ENCODE results near the gene PCDHA3. TPM values are rescaled to one million over a fixed set of nuclear protein-coding genes. Genes with fewer than 3 reads are reported as not detected.
"Not testable (repeated sequence)": the region's sequence is repeated elsewhere in the genome, so short reads cannot be mapped to it uniquely, and the experiment has no call there.

The PCDHA3 gene
- total RNA-seq, 1 donor from 2014 or later = 0.31 TPM

DNA sequence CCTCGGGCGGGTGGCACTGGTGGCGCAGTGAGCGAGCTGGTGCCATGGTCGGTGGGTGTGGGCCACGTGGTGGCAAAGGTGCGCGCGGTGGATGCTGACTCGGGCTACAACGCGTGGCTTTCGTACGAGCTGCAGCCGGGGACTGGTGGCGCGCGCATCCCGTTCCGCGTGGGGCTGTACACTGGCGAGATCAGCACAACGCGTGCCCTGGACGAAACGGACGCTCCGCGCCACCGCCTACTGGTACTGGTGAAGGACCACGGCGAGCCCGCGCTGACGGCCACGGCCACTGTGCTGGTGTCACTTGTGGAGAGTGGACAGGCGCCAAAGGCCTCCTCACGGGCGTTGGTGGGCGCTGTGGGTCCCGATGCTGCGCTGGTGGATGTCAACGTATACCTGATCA lies 8.0 kb downstream of the PCDHA3 start:
- Mint-ChIP-seq H3K4me1 (peaks cover 10% of the 10 kb centered on the region), H3K9me3 (peaks cover 42% of the 10 kb centered on the region), H3K4me3 (no peak overlapping the region), H3K27ac (no peak overlapping the region), H3K36me3 (peaks cover 55% of the 10 kb centered on the region), H3K27me3 (ENCODE audit: low read depth) (no peaks in the 10 kb centered on the region)
- TF ChIP-seq, protein P1, sequence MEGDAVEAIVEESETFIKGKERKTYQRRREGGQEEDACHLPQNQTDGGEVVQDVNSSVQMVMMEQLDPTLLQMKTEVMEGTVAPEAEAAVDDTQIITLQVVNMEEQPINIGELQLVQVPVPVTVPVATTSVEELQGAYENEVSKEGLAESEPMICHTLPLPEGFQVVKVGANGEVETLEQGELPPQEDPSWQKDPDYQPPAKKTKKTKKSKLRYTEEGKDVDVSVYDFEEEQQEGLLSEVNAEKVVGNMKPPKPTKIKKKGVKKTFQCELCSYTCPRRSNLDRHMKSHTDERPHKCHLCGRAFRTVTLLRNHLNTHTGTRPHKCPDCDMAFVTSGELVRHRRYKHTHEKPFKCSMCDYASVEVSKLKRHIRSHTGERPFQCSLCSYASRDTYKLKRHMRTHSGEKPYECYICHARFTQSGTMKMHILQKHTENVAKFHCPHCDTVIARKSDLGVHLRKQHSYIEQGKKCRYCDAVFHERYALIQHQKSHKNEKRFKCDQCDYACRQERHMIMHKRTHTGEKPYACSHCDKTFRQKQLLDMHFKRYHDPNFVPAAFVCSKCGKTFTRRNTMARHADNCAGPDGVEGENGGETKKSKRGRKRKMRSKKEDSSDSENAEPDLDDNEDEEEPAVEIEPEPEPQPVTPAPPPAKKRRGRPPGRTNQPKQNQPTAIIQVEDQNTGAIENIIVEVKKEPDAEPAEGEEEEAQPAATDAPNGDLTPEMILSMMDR (IDR thresholded peaks at IDR 0.05; ENCODE audit: unreplicated experiment) = no peak
- no peak for DNase-seq (ENCODE audit: low spot score in 2 of 2, unreplicated experiment in 2 of 2)

DNA sequence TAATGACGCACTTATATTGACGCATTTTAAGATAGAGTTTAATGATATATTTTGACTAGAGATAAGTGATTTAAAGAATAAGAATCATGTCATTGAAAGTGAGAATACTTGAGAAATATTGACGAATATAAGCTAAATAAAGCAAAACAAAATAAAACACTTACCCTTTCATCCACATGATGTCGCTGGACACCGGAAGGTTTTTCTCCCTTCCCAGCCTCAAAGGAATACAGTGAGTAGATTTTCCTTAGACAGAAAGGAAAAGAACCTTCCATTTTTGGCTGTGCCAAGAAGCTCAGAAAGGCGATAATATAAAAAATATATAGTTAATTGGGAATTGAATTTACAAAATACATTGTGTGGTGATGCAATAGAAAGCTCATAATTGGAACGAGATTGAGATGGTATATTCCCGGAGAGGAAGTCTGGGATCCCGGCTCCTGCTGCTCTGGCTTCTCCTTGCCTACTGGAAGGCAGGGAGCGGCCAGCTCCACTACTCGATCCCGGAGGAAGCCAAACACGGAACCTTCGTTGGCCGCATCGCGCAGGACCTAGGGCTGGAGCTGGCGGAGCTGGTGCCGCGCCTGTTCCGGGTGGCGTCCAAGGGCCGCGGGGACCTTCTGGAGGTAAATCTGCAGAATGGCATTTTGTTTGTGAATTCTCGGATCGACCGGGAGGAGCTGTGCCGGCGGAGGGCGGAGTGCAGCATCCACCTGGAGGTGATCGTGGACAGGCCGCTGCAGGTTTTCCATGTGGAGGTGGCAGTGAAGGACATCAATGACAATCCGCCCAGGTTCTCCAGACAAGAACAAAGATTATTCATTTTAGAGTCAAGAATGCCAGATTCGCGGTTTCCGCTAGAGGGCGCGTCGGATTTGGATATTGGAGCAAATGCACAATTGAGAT lies 20.8 kb downstream of the PCDHA3 start, which contains the start of gene PCDHA5:
TSS of gene PCDHA5 (plus strand) at position 239 of the 906 bp plus-strand sequence.
- Mint-ChIP-seq H3K27ac (no peak within 1 kb of the TSS), H3K9me3 (peaks cover 22% of the 10 kb centered on the region), H3K4me3 (no peak within 1 kb of the TSS), H3K27me3 (ENCODE audit: low read depth) (no peaks in the 10 kb centered on the region), H3K4me1 (no peaks in the 10 kb centered on the region), H3K36me3 (peaks cover 32% of the 10 kb centered on the region)
- TF ChIP-seq, protein P1 (IDR thresholded peaks at IDR 0.05; ENCODE audit: unreplicated experiment) = no peak
- DNase-seq (ENCODE audit: low spot score in 2 of 2, unreplicated experiment in 2 of 2) = no peak

DNA sequence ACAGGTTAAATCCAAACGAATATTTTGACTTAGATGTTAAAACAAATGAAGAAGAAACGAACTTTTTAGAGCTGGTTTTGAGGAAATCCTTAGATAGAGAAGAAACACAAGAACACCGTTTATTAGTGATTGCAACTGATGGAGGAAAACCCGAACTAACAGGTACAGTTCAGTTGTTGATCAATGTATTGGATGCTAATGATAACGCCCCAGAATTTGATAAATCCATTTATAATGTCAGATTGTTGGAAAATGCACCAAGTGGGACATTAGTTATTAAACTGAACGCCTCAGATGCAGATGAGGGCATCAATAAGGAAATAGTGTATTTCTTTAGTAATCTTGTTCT lies 21.4 kb downstream of the PCDHA3 start:
- H3K4me3 Mint-ChIP-seq = no peak overlapping the region
- TF ChIP-seq, protein P1 (IDR thresholded peaks at IDR 0.05; ENCODE audit: unreplicated experiment) = no peak

DNA sequence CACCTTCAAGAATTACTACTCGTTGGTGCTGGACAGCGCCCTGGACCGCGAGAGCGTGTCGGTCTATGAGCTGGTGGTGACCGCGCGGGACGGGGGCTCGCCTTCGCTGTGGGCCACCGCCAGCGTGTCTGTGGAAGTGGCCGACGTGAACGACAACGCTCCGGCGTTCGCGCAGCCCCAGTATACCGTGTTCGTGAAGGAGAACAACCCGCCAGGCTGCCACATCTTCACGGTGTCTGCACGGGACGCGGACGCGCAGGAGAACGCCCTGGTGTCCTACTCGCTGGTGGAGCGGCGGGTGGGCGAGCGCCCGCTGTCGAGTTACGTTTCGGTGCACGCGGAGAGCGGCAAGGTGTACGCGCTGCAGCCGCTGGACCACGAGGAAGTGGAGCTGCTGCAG lies 22.1 kb downstream of the PCDHA3 start:
- not testable (repeated sequence) for H3K4me3 Mint-ChIP-seq; DNase-seq (ENCODE audit: low spot score in 2 of 2, unreplicated experiment in 2 of 2); H3K27me3 Mint-ChIP-seq (ENCODE audit: low read depth); H3K4me1 Mint-ChIP-seq; H3K27ac Mint-ChIP-seq
- H3K36me3 Mint-ChIP-seq = peaks cover 35% of the 10 kb centered on the region
- H3K9me3 Mint-ChIP-seq = peaks cover 18% of the 10 kb centered on the region

More for the DNA sequence above, 21.4 kb downstream of the PCDHA3 start:
- H3K36me3 Mint-ChIP-seq = peaks cover 34% of the 10 kb centered on the region
- DNase-seq (ENCODE audit: low spot score in 2 of 2, unreplicated experiment in 2 of 2) = no peak
- H3K27me3 Mint-ChIP-seq (ENCODE audit: low read depth) = no peaks in the 10 kb centered on the region
- peaks cover 25% of the 10 kb centered on the region for H3K9me3 Mint-ChIP-seq
- no peaks in the 10 kb centered on the region for H3K4me1 Mint-ChIP-seq
- no peak overlapping the region for H3K27ac Mint-ChIP-seq

DNA sequence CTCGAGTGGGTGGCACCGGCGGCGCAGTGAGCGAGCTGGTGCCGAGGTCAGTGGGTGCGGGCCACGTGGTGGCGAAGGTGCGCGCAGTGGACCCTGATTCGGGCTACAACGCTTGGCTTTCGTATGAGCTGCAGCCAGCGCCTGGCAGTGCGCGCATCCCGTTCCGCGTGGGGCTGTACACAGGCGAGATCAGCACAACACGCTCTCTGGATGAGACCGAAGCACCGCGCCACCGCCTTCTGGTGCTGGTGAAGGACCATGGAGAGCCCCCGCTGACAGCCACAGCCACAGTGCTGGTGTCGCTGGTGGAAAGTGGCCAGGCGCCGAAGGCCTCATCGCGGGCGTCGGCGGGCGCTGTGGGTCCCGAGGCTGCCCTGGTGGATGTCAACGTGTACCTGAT lies 22.6 kb downstream of the PCDHA3 start:
- Mint-ChIP-seq H3K27ac (no peak overlapping the region), H3K4me3 (no peak overlapping the region), H3K9me3 (peaks cover 19% of the 10 kb centered on the region), H3K4me1 (peaks cover 2% of the 10 kb centered on the region), H3K36me3 (peaks cover 38% of the 10 kb centered on the region), H3K27me3 (ENCODE audit: low read depth) (no peaks in the 10 kb centered on the region)
- no peak for DNase-seq (ENCODE audit: low spot score in 2 of 2, unreplicated experiment in 2 of 2)
- TF ChIP-seq, protein P1 (IDR thresholded peaks at IDR 0.05; ENCODE audit: unreplicated experiment) = no peak

DNA sequence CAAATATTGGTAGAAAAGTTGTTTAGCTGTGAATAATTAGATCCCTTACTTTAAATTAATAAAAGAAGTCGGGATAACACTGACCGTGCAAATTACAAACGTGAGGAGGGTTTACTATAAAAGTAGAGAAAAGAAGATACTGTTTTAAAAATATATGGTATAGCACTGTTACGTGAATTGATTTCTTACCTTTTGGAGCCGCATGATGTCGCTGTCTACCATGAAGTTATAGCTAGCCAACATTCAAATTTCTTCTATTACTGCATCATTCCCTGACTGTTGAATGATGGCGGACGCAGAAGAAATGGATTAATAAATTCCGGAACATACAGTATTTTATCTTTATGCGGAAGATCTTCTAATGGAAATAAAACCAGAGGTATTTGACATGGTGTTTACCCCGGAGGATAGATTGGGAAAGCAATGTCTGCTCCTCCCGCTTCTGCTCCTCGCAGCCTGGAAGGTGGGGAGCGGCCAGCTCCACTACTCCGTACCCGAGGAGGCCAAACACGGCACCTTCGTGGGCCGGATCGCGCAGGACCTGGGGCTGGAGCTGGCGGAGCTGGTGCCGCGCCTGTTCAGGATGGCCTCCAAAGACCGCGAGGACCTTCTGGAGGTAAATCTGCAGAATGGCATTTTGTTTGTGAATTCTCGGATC lies 27.0 kb downstream of the PCDHA3 start, which contains the start of gene PCDHA6:
TSS of gene PCDHA6 (plus strand) at position 257 of the 658 bp plus-strand sequence. CDS start at position 389, 132 bp downstream.
- DNase-seq (ENCODE audit: low spot score in 2 of 2, unreplicated experiment in 2 of 2) = no peak
- Mint-ChIP-seq H3K27ac (peak within 1 kb of the TSS; percentile 84), H3K4me1 (peaks cover 2% of the 10 kb centered on the region), H3K9me3 (peaks cover 33% of the 10 kb centered on the region), H3K36me3 (peaks cover 57% of the 10 kb centered on the region), H3K27me3 (ENCODE audit: low read depth) (no peaks in the 10 kb centered on the region), H3K4me3 (peak within 1 kb of the TSS; percentile 75)
- TF ChIP-seq, protein P1 (IDR thresholded peaks at IDR 0.05; ENCODE audit: unreplicated experiment) = peak; percentile 19
